Measurements from ENCODE around the gene PHPT1.

The PHPT1 gene

GRCh38 chr9:136885950-136886578 is 36.9 kb downstream of the PHPT1 start, which contains the start of gene TRAF2:
TRAF2 (plus strand) TSS chr9:136886516; CDS start chr9:136898741, 12,225 bp downstream.
- Histone ChIP-seq H3K4me1 (ENCODE audit: control insufficient read depth, insufficient read depth, low read length) (peaks cover 34% of the 10 kb centered on the region), H3K4me3 (ENCODE audit: low read length in 2 of 2) (peak within 1 kb of the TSS; percentile 69 to 80), H3K27ac (ENCODE audit: low read length) (peak within 1 kb of the TSS; percentile 41), H3K9me3 (ENCODE audit: control insufficient read depth in 2 of 2, low read length in 2 of 2) (no peaks in the 10 kb centered on the region), H3K27me3 (ENCODE audit: control insufficient read depth in 1 of 2, insufficient read depth in 2 of 2, low read length in 2 of 2) (no peaks in the 10 kb centered on the region), H3K36me3 (ENCODE audit: control insufficient read depth in 2 of 2, insufficient read depth in 2 of 2, low read length in 2 of 2) (peaks cover 0 to 7% of the 10 kb centered on the region in 2 donors), H3K9ac (ENCODE audit: low read length in 2 of 2) (peak within 1 kb of the TSS; percentile 71 to 74)

GRCh38 chr9:136886610-136887597 is 37.7 kb downstream of the PHPT1 start:
- Histone ChIP-seq H3K36me3 (ENCODE audit: control insufficient read depth in 2 of 2, insufficient read depth in 2 of 2, low read length in 2 of 2) (peaks cover 0 to 7% of the 10 kb centered on the region in 2 donors), H3K4me3 (ENCODE audit: low read length in 2 of 2) (peak overlapping the region; percentile 69 to 80), H3K27ac (ENCODE audit: low read length) (peak overlapping the region; percentile 41), H3K9ac (ENCODE audit: low read length in 2 of 2) (peak overlapping the region; percentile 71 to 74), H3K4me1 (ENCODE audit: control insufficient read depth, insufficient read depth, low read length) (peaks cover 29% of the 10 kb centered on the region), H3K9me3 (ENCODE audit: control insufficient read depth in 2 of 2, low read length in 2 of 2) (no peaks in the 10 kb centered on the region), H3K27me3 (ENCODE audit: control insufficient read depth in 1 of 2, insufficient read depth in 2 of 2, low read length in 2 of 2) (no peaks in the 10 kb centered on the region)

DNA sequence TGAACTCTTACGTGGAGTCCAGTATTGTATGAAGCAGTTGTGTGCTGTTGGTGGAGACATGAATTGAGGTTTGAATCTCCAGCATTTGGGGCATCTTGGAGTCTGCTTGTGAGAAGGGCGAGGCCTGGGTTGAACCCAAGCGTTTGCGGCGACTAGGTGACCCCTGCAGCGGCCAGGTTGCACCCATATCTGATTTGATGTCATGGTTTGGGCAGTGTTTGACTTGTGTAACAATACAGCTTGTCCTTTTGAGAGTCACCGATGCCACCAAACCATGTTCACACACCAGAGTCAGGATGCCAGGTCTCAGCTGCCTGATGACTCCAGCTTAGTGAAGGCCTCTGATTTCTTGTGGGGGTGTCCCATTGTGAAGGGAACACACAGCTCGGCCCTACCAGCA is 39.2 kb downstream of the PHPT1 start:
- Histone ChIP-seq H3K27me3 (ENCODE audit: control insufficient read depth in 1 of 2, insufficient read depth in 2 of 2, low read length in 2 of 2) (no peaks in the 10 kb centered on the region), H3K4me1 (ENCODE audit: control insufficient read depth, insufficient read depth, low read length) (peaks cover 19% of the 10 kb centered on the region), H3K27ac (ENCODE audit: low read length) (no peak overlapping the region), H3K36me3 (ENCODE audit: control insufficient read depth in 2 of 2, insufficient read depth in 2 of 2, low read length in 2 of 2) (peaks cover 0 to 11% of the 10 kb centered on the region in 2 donors), H3K9ac (ENCODE audit: low read length in 2 of 2) (no peak overlapping the region), H3K4me3 (ENCODE audit: low read length in 2 of 2) (no peak overlapping the region), H3K9me3 (ENCODE audit: control insufficient read depth in 2 of 2, low read length in 2 of 2) (no peaks in the 10 kb centered on the region)

DNA sequence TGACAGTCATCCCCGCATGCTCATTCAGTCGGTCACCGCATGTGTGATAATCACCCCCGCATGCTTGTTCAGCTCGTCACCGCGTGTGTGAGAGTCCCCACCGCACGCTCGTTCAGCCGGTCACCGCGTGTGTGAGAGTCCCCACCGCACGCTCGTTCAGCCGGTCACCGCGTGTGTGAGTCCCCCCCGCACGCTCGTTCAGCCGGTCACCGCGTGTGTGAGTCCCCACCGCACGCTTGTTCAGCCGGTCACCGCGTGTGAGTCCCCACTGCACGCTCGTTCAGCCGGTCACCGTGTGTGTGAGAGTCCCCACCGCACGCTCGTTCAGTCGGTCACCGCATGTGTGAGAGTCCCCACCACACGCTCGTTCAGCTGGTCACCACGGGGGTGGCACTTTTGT is 40.6 kb downstream of the PHPT1 start:
- no peak overlapping the region for H3K9ac ChIP-seq (ENCODE audit: low read length in 2 of 2)
- H3K4me1 ChIP-seq (ENCODE audit: control insufficient read depth, insufficient read depth, low read length), result peaks cover 19% of the 10 kb centered on the region
- no peak overlapping the region for H3K4me3 ChIP-seq (ENCODE audit: low read length in 2 of 2)
- no peaks in the 10 kb centered on the region for H3K27me3 ChIP-seq (ENCODE audit: control insufficient read depth in 1 of 2, insufficient read depth in 2 of 2, low read length in 2 of 2)
- H3K9me3 ChIP-seq (ENCODE audit: control insufficient read depth in 2 of 2, low read length in 2 of 2), result no peaks in the 10 kb centered on the region
- no peak overlapping the region for H3K27ac ChIP-seq (ENCODE audit: low read length)
- peaks cover 0 to 11% of the 10 kb centered on the region in 2 donors for H3K36me3 ChIP-seq (ENCODE audit: control insufficient read depth in 2 of 2, insufficient read depth in 2 of 2, low read length in 2 of 2)

GRCh38 chr9:136890661-136891060 is 41.5 kb downstream of the PHPT1 start:
- H3K9me3 ChIP-seq (ENCODE audit: control insufficient read depth in 2 of 2, low read length in 2 of 2), result no peaks in the 10 kb centered on the region
- H3K36me3 ChIP-seq (ENCODE audit: control insufficient read depth in 2 of 2, insufficient read depth in 2 of 2, low read length in 2 of 2), result peaks cover 0 to 11% of the 10 kb centered on the region in 2 donors
- H3K27ac ChIP-seq (ENCODE audit: low read length), result no peak overlapping the region
- H3K9ac ChIP-seq (ENCODE audit: low read length in 2 of 2), result no peak overlapping the region
- peaks cover 15% of the 10 kb centered on the region for H3K4me1 ChIP-seq (ENCODE audit: control insufficient read depth, insufficient read depth, low read length)
- H3K27me3 ChIP-seq (ENCODE audit: control insufficient read depth in 1 of 2, insufficient read depth in 2 of 2, low read length in 2 of 2), result no peaks in the 10 kb centered on the region
- H3K4me3 ChIP-seq (ENCODE audit: low read length in 2 of 2), result no peak overlapping the region

- Histone ChIP-seq H3K27ac (ENCODE audit: low read length) (no peak overlapping the region), H3K9me3 (ENCODE audit: control insufficient read depth in 2 of 2, low read length in 2 of 2) (no peaks in the 10 kb centered on the region), H3K9ac (ENCODE audit: low read length in 2 of 2) (no peak overlapping the region), H3K4me1 (ENCODE audit: control insufficient read depth, insufficient read depth, low read length) (peaks cover 8% of the 10 kb centered on the region), H3K36me3 (ENCODE audit: control insufficient read depth in 2 of 2, insufficient read depth in 2 of 2, low read length in 2 of 2) (peaks cover 8 to 15% of the 10 kb centered on the region in 2 donors), H3K27me3 (ENCODE audit: control insufficient read depth in 1 of 2, insufficient read depth in 2 of 2, low read length in 2 of 2) (no peaks in the 10 kb centered on the region), H3K4me3 (ENCODE audit: low read length in 2 of 2) (no peak overlapping the region)
Measured at GRCh38 chr9:136896027-136896426, 46.8 kb downstream of the PHPT1 start.

GRCh38 chr9:136898483-136899100 is 49.4 kb downstream of the PHPT1 start:
- Histone ChIP-seq H3K4me1 (ENCODE audit: control insufficient read depth, insufficient read depth, low read length) (peaks cover 33% of the 10 kb centered on the region), H3K4me3 (ENCODE audit: low read length in 2 of 2) (no peak overlapping the region), H3K27me3 (ENCODE audit: control insufficient read depth in 1 of 2, insufficient read depth in 2 of 2, low read length in 2 of 2) (no peaks in the 10 kb centered on the region), H3K36me3 (ENCODE audit: control insufficient read depth in 2 of 2, insufficient read depth in 2 of 2, low read length in 2 of 2) (peaks cover 8 to 11% of the 10 kb centered on the region in 2 donors), H3K9ac (ENCODE audit: low read length in 2 of 2) (no peak overlapping the region), H3K27ac (ENCODE audit: low read length) (no peak overlapping the region), H3K9me3 (ENCODE audit: control insufficient read depth in 2 of 2, low read length in 2 of 2) (no peaks in the 10 kb centered on the region)

- Histone ChIP-seq H3K27ac (ENCODE audit: low read length) (no peak overlapping the region), H3K36me3 (ENCODE audit: control insufficient read depth in 2 of 2, insufficient read depth in 2 of 2, low read length in 2 of 2) (peaks cover 8 to 11% of the 10 kb centered on the region in 2 donors), H3K4me1 (ENCODE audit: control insufficient read depth, insufficient read depth, low read length) (peaks cover 33% of the 10 kb centered on the region), H3K9me3 (ENCODE audit: control insufficient read depth in 2 of 2, low read length in 2 of 2) (no peaks in the 10 kb centered on the region), H3K9ac (ENCODE audit: low read length in 2 of 2) (no peak overlapping the region), H3K4me3 (ENCODE audit: low read length in 2 of 2) (no peak overlapping the region), H3K27me3 (ENCODE audit: control insufficient read depth in 1 of 2, insufficient read depth in 2 of 2, low read length in 2 of 2) (no peaks in the 10 kb centered on the region)
Measured at GRCh38 chr9:136899196-136899595, 50.0 kb downstream of the PHPT1 start.

- Histone ChIP-seq H3K4me3 (ENCODE audit: low read length in 2 of 2) (no peak overlapping the region), H3K9ac (ENCODE audit: low read length in 2 of 2) (peak overlapping the region in 1 of 2 donors; percentile 13), H3K9me3 (ENCODE audit: control insufficient read depth in 2 of 2, low read length in 2 of 2) (no peaks in the 10 kb centered on the region), H3K36me3 (ENCODE audit: control insufficient read depth in 2 of 2, insufficient read depth in 2 of 2, low read length in 2 of 2) (peaks cover 8 to 11% of the 10 kb centered on the region in 2 donors), H3K27me3 (ENCODE audit: control insufficient read depth in 1 of 2, insufficient read depth in 2 of 2, low read length in 2 of 2) (no peaks in the 10 kb centered on the region), H3K4me1 (ENCODE audit: control insufficient read depth, insufficient read depth, low read length) (peaks cover 33% of the 10 kb centered on the region), H3K27ac (ENCODE audit: low read length) (peak overlapping the region; percentile 75)
Measured at GRCh38 chr9:136900556-136900955, 51.3 kb downstream of the PHPT1 start.

Data from stomach smooth muscle (tissue), 2 donors.